Measurements from ENCODE around the gene MAP3K14.

MAP3K14 gene

GRCh38 chr17:45282683-45283644 is 33.9 kb downstream of the MAP3K14 start:
- Histone ChIP-seq H3K4me3 (ENCODE audit: insufficient read depth, low read length, poor library complexity, severe bottlenecking) (no peak overlapping the region), H4K20me1 (ENCODE audit: low read depth, low read length) (no peaks in the 10 kb centered on the region), H3K9me2 (replicated peaks; ENCODE audit: insufficient read depth, low read length) (no peaks in the 10 kb centered on the region), H3F3A (ENCODE audit: insufficient read depth) (peaks cover 5% of the 10 kb centered on the region; the same call in 1 of the 2 replicates), H3K27me3 (ENCODE audit: low read length) (no peaks in the 10 kb centered on the region), H3K79me2 (ENCODE audit: insufficient read depth, low read length) (no peaks in the 10 kb centered on the region), H3K27ac (ENCODE audit: low read depth, low read length) (no peak overlapping the region), H3K9ac (ENCODE audit: low read length) (no peak overlapping the region), H3K36me3 (ENCODE audit: low read length) (no peaks in the 10 kb centered on the region), H3K9me3 (ENCODE audit: insufficient read depth, low read length) (no peaks in the 10 kb centered on the region), H2AFZ (ENCODE audit: low read depth, low read length, severe bottlenecking) (no peak overlapping the region), H3K4me2 (ENCODE audit: low read depth, low read length, poor library complexity, severe bottlenecking) (no peak overlapping the region)
- TF ChIP-seq CTCF (IDR thresholded peaks at IDR 0.05; ENCODE audit: insufficient read depth, low read length, poor library complexity, severe bottlenecking): no peak
- TF ChIP-seq EZH2phosphoT487 (conservative IDR thresholded peaks at IDR 0.05; ENCODE audit: low read length): no peak

- no peak overlapping the region for H3K27ac ChIP-seq (ENCODE audit: low read depth, low read length)
- H2AFZ ChIP-seq (ENCODE audit: low read depth, low read length, severe bottlenecking): no peak overlapping the region
- H3K9me2 ChIP-seq (replicated peaks; ENCODE audit: insufficient read depth, low read length): no peaks in the 10 kb centered on the region
- no peak for TF ChIP-seq EZH2phosphoT487 (conservative IDR thresholded peaks at IDR 0.05; ENCODE audit: low read length)
- TF ChIP-seq CTCF (IDR thresholded peaks at IDR 0.05; ENCODE audit: insufficient read depth, low read length, poor library complexity, severe bottlenecking): no peak
- H3K4me2 ChIP-seq (ENCODE audit: low read depth, low read length, poor library complexity, severe bottlenecking): no peak overlapping the region
- no peaks in the 10 kb centered on the region for H3K27me3 ChIP-seq (ENCODE audit: low read length)
- no peak overlapping the region for H3K4me3 ChIP-seq (ENCODE audit: insufficient read depth, low read length, poor library complexity, severe bottlenecking)
- H3K36me3 ChIP-seq (ENCODE audit: low read length): no peaks in the 10 kb centered on the region
- H3K9me3 ChIP-seq (ENCODE audit: insufficient read depth, low read length): no peaks in the 10 kb centered on the region
- no peaks in the 10 kb centered on the region for H4K20me1 ChIP-seq (ENCODE audit: low read depth, low read length)
- peaks cover 9% of the 10 kb centered on the region for H3F3A ChIP-seq (ENCODE audit: insufficient read depth)
- H3K79me2 ChIP-seq (ENCODE audit: insufficient read depth, low read length): no peaks in the 10 kb centered on the region
- H3K9ac ChIP-seq (ENCODE audit: low read length): no peak overlapping the region
These were observed 36.9 kb downstream of the MAP3K14 start for GRCh38 chr17:45279898-45280297.

DNA sequence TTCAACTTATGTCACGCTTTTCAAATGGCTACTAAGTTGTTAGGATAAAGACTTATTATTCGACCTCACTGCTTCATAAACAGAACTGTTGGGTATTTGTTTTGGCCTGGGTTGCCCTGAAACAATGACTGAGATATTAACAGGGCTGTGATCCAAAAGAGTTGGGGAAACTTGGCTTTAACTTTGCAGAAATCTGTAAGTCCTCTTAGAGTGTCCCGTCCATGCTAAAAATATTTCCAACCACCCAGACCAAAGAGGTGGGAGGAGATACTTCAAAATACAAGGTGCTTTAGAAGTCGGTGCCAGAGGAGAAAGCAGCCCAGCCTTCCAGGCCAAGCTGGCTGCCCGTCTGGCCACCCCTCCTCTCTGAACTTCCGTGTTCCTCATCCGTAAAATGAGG is 38.8 kb downstream of the MAP3K14 start:
- no peak overlapping the region for H3K9ac ChIP-seq (ENCODE audit: low read length)
- no peak overlapping the region for H3K4me2 ChIP-seq (ENCODE audit: low read depth, low read length, poor library complexity, severe bottlenecking)

More for the DNA sequence above, 38.8 kb downstream of the MAP3K14 start:
- Histone ChIP-seq H3K27ac (ENCODE audit: low read depth, low read length) (no peak overlapping the region), H3K9me3 (ENCODE audit: insufficient read depth, low read length) (no peaks in the 10 kb centered on the region), H3K27me3 (ENCODE audit: low read length) (no peaks in the 10 kb centered on the region), H3K36me3 (ENCODE audit: low read length) (no peaks in the 10 kb centered on the region), H3K4me3 (ENCODE audit: insufficient read depth, low read length, poor library complexity, severe bottlenecking) (no peak overlapping the region), H3K79me2 (ENCODE audit: insufficient read depth, low read length) (no peaks in the 10 kb centered on the region), H2AFZ (ENCODE audit: low read depth, low read length, severe bottlenecking) (no peak overlapping the region), H3F3A (ENCODE audit: insufficient read depth) (peaks cover 9% of the 10 kb centered on the region), H3K9me2 (replicated peaks; ENCODE audit: insufficient read depth, low read length) (no peaks in the 10 kb centered on the region), H4K20me1 (ENCODE audit: low read depth, low read length) (no peaks in the 10 kb centered on the region)
- TF ChIP-seq CTCF (IDR thresholded peaks at IDR 0.05; ENCODE audit: insufficient read depth, low read length, poor library complexity, severe bottlenecking) (no peak), EZH2phosphoT487 (conservative IDR thresholded peaks at IDR 0.05; ENCODE audit: low read length) (no peak)
